ENCODE data around the gene PAQR8.
"Not testable (repeated sequence)": the region's sequence is repeated elsewhere in the genome, so short reads cannot be mapped to it uniquely, and the experiment has no call there.

PAQR8 gene

GRCh38 chr6:52381249-52381648 is 19.3 kb downstream of the PAQR8 start:
- DNase-seq, result no peak

- DNase-seq, result no peak
Observed at GRCh38 chr6:52384145-52384766, 22.3 kb downstream of the PAQR8 start.

- no peak for DNase-seq
Observed at GRCh38 chr6:52385074-52385473, 23.1 kb downstream of the PAQR8 start.

- DNase-seq, result not testable (repeated sequence)
Observed at GRCh38 chr6:52388119-52388518, 26.2 kb downstream of the PAQR8 start.

DNA sequence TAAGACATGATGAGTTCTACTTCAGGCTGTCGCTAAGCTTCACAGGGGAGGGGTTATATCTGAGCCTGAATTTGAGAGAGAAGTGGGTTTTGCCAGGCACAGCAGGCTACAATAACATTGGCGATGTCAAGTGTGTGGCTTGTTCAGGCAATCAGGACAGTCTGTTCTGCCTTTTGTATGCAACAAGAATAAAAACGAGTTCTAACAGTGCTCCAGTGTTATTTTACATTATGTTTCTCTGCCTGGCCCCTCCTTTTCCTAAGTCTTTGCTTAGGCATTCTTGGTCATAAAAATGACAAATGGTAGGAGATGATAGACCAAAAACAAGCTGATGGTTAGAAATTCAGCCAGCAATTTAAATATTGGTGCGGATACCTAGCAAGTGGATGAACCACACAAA is 26.8 kb downstream of the PAQR8 start:
- DNase-seq, result no peak

- no peak for DNase-seq
Observed at GRCh38 chr6:52389264-52389625, 27.3 kb downstream of the PAQR8 start.

DNA sequence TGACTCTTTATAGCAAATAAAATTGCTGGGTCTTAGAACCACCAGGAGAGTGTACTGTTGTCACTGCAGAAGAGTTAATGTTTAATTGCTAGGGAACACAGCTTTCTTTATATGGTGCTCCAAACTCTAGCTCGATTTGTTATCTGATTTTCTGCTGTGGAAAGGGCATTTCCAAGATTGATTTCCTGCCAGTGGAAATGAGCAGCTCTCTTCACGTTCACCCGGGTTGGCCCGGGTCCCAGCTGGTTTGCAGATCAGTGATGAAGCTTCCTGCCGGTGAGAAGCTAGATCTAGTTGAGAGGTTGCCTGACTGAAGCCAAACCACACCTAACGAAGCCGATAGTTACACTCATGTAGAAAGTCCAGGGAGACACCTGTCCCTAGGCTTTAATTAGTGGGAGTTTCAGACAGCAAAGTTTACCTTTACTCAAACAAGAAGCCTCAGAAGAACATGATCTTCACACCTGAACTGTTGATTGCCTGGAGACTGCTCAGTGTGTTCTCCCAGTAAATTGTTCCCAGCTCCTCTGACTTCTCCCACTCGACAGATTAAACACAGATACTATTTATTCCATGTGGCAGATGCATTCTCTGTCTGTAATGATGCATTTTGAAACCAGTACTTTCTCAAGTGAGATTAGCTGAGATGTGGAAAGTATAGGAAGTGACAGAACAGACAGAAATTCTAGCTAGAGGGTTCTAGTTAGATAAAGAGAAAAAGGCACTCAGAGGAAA is 27.8 kb downstream of the PAQR8 start:
- peak; percentile 60 for DNase-seq

DNA sequence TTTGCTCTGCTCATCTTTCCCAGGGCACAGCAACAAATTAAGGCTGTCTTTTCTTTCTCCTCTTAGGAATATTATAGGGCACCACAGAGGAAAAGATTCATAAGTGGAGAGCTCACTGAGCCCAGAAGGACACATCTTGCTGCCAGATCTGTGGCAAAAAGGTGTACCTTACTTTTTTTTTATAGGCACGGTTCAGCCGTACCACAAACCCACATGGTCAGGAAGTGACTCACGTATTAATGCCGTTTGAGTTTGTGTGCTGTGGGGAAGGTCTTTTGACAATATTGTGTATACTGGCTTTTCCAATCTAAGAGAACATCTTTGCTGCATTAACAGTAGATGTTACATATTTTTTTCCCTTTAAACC is 28.4 kb downstream of the PAQR8 start:
- DNase-seq, result peak; percentile 70

DNA sequence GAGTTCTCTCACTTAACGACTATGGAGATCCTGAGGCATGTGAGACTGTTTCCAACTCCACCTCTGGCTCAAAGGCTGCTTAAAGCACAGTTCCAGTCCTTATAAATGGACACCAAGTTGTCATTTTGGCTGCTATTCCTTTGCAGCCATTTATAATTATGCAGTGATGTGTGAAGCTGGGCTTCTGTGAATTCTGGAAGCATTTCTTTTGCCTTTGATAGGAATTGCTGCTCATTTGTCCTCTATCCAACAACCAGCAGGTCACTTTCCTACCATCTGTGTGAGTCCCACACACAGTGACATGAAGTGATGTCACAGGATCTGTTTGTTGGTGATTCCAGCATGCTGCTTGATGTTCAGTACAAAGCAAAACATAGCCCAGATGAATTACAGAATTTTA is 29.6 kb downstream of the PAQR8 start:
- DNase-seq, result no peak

GRCh38 chr6:52392944-52393343 is 31.0 kb downstream of the PAQR8 start:
- peak; percentile 72 for DNase-seq

DNA sequence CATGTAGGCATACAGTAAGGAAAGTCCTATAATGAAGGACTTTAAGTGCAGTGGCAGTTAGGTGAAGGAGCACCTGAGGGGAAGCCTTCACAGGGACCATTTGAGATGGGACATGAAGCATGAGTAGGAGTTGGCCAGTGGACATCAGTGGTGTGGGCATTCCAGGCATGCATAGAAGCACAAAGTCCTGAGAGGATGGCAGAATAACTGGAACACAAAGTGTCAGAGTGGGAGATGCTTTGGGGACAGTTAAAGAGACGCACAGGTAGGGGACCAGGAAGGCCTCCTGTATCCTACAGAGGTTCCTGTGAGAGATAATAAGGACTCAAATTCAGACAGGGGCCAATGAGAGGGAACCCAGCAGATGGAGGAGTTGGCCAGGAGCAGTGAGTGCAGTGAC is 31.8 kb downstream of the PAQR8 start:
- no peak for DNase-seq

DNA sequence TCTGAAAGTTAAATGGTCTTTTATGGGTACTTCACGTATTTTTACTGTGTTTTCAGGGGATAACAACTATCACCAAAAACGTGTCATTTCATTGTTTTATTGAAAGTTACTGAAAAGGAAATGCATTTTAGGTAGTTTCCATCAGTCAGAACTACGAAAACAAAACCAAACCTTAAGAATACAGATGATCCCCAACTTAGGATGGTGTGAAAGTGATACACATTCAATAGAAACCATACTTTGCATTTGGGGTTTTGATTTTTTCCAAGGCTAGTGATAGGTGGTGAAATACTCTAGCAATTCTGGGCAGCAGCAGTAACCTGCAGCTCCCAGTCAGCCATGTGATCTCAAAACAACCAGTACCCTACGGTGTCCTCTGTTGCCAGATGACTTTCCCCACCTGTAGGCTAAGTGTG is 32.3 kb downstream of the PAQR8 start:
- DNase-seq, result no peak

DNA sequence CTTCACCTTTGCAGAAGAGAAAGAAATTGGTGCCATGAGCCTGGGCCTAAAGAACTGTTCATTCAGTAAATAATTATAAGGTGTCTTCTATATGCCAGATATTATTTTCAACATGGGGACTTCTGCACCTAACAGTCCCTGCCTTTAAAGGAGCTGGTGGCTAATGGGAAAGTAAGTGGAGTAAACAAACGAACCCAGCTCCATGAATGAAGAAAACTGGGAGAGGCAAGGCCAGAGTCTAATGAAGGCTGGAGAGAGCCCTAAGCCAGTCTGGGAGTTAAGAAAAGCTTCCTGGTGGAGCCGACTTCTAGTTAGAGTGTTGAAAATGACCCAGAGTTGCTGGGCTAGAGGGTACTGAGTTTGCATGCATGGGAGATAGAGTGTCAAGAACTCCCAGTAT is 34.0 kb downstream of the PAQR8 start:
- no peak for DNase-seq

GRCh38 chr6:52399511-52400312 is 37.8 kb downstream of the PAQR8 start:
- peak; percentile 62 for DNase-seq

- no peak for DNase-seq
Observed at GRCh38 chr6:52400313-52401041, 38.5 kb downstream of the PAQR8 start.

- DNase-seq, result no peak
Observed at GRCh38 chr6:52403086-52403485, 41.1 kb downstream of the PAQR8 start.

- DNase-seq, result no peak
Observed at GRCh38 chr6:52403627-52404026, 41.7 kb downstream of the PAQR8 start.

DNA sequence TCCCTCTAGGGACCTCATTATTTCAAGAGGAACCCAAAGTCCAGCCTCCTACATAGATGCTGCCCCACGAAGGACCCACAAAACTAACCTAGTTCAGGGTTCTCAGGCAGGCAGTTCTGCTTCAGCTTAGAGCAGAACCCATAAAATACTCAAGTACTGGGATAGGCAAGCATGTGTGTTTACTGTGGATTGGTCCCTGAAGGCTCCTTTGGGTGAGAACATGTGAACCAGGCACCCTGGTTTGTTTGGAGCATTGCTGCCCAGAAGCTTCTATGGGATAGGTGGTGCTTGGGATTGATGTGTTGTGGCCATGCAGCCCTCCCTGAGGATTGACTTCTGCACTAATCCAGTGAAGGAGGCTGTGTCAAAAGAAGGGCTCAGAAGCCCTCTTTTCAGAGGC is 43.3 kb downstream of the PAQR8 start:
- DNase-seq, result no peak

GRCh38 chr6:52407467-52407866 is 45.5 kb downstream of the PAQR8 start:
- peak; percentile 55 for DNase-seq

DNA sequence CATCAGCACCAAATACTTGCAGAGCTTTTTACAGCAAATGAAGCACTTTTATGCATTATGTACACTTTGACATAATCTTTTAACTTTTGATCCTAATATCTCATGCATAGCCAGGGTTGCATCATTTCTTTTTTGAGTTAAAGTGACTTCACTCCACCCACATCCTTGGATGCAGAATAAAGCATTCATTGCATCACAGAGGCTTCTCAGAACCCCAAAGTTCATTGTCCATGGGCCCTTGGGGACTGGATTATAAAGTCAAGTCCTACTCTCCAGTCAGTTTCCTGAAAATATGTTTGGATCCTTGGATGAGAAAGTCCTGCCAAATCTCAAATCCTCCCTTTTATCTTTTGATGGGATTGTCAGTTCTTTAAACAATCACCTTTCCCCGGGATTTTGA is 47.5 kb downstream of the PAQR8 start:
- DNase-seq, result no peak

GRCh38 chr6:52410979-52411378 is 49.0 kb downstream of the PAQR8 start:
- no peak for DNase-seq

DNA sequence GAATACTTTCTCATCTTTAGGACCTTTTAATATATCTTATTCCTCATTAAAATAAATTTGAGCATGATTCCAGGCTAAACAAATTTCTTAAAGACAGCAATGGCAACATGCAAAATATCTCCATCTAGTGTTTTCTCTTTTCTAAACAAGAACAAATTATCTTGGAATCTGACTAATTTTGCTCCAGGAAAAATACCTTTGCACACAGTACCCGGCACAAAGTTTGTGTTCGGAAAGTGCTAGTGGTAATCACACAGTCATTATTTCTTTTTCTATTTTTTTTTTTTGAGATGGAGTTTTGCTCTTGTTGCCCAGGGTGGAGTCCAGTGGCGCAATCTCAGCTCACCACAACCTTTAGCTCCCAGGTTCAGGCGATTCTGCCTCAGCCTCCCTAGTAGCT is 50.0 kb downstream of the PAQR8 start:
- DNase-seq, result no peak

DNA sequence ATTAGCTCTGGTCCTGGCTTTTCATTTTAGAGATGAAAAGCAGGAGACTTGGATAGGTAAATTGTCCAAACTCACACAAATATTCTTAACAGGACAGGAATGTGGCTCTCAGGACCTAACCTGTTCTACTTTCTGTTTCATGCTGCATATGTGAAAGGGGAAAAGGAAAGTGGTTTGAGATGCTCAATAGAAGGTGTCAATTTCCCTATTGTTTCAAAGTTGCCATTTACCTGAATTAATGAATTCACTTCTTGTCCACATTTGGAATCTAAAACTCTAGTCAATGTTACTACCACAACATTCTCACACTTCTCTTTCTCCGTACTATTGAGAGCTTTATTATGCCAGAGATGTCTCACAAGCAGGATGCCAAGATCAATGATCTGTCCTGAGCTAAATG is 53.4 kb downstream of the PAQR8 start:
- no peak for DNase-seq
